SU-DHL-6 (cell line): Measurements from ENCODE around the gene PPP1R3E.

Experiments used
- H2AFZ ChIP-seq: fragments of 200-600 bp; sonication (generic); 2 replicates; pipeline ENCODE4 v1.6.1; 2014; ENCODE audit warnings: low read depth, mild to moderate bottlenecking, moderate library complexity, mixed read lengths, antibody characterized with exemption, low read length; ENCODE audit not compliant: severe bottlenecking
- H3F3A ChIP-seq: fragments of 200-600 bp; shearing (Covaris generic); 2 replicates; pipeline ENCODE4 v1.6.0; 2016; ENCODE audit warnings: antibody characterized with exemption, mild to moderate bottlenecking; ENCODE audit not compliant: insufficient read depth
- H3K27ac ChIP-seq: fragments of 200-600 bp; sonication (generic); 2 replicates; pipeline ENCODE4 v1.5.1; 2016; ENCODE audit warnings: low read depth, mild to moderate bottlenecking, low read length, moderate library complexity, mixed read lengths
- H3K27me3 ChIP-seq: fragments of 200-600 bp; sonication (generic), shearing (Covaris generic); 2 replicates; pipeline ENCODE4 v1.6.0; 2014; ENCODE audit warnings: mild to moderate bottlenecking, low read length
- H3K36me3 ChIP-seq: fragments of 200-600 bp; sonication (generic); 2 replicates; pipeline ENCODE4 v1.6.1; 2014; ENCODE audit warnings: mild to moderate bottlenecking, low read length, mixed read lengths
- H3K4me2 ChIP-seq: fragments of 300-600, 200-600 bp; shearing (Covaris generic), sonication (generic); 2 replicates; pipeline ENCODE4 v1.6.0; 2014; ENCODE audit warnings: low read length, low read depth, mild to moderate bottlenecking; ENCODE audit not compliant: poor library complexity, severe bottlenecking
- H3K4me3 ChIP-seq: fragments of 200-600 bp; sonication (generic); 2 replicates; pipeline ENCODE4 v1.5.1; 2014; ENCODE audit warnings: antibody characterized with exemption, low read length, mild to moderate bottlenecking, mixed read lengths; ENCODE audit not compliant: insufficient read depth, poor library complexity, severe bottlenecking
- H3K79me2 ChIP-seq: fragments of 200-600 bp; sonication (generic); 2 replicates; pipeline ENCODE4 v1.6.1; 2014; ENCODE audit warnings: mild to moderate bottlenecking, low read length, moderate library complexity; ENCODE audit not compliant: insufficient read depth
- H3K9ac ChIP-seq: fragments of 200-600 bp; sonication (generic); 2 replicates; pipeline ENCODE4 v1.7.0; 2014; ENCODE audit warnings: mild to moderate bottlenecking, low read length
- H3K9me2 ChIP-seq: fragments of 200-600 bp; sonication (generic); replicated peaks from 2 replicates; pipeline ENCODE4 v1.6.1; 2014; ENCODE audit warnings: low read length; ENCODE audit not compliant: insufficient read depth
- H3K9me3 ChIP-seq: fragments of 200-600 bp; sonication (generic); 2 replicates; pipeline ENCODE4 v1.6.1; 2014; ENCODE audit warnings: low read length, mixed read lengths; ENCODE audit not compliant: insufficient read depth
- H4K20me1 ChIP-seq: fragments of 200-600 bp; sonication (generic); 2 replicates; pipeline ENCODE4 v1.6.1; 2014; ENCODE audit warnings: low read depth, mild to moderate bottlenecking, antibody characterized with exemption, low read length, moderate library complexity, mixed read lengths
- CTCF ChIP-seq: fragments of 200-600 bp; sonication (generic); IDR thresholded peaks from one replicate; pipeline ENCODE4 v1.5.1; 2017; ENCODE audit warnings: antibody characterized with exemption, mild to moderate bottlenecking, low read length, moderate library complexity; ENCODE audit not compliant: insufficient read depth, poor library complexity, severe bottlenecking
- EZH2phosphoT487 ChIP-seq: fragments of 200-600 bp; sonication (generic), shearing (Covaris generic); conservative IDR thresholded peaks from 2 replicates; pipeline ENCODE4 v1.6.1; 2018; ENCODE audit warnings: mild to moderate bottlenecking, antibody characterized with exemption, low read length, moderate library complexity, mixed read lengths

Gene PPP1R3E

GRCh38 chr14:23302290-23303225 is at the start of gene PPP1R3E:
TSS of gene PPP1R3E (minus strand) at chr14:23302859. CDS start at chr14:23302576, 283 bp downstream.
- no peaks in the 10 kb centered on the region for H3K9me2 ChIP-seq
- peaks cover 5% of the 10 kb centered on the region; the same call in 1 of the 2 replicates for H3K36me3 ChIP-seq
- peaks cover 5% of the 10 kb centered on the region; the same call in 1 of the 2 replicates for H3K79me2 ChIP-seq
- no peaks in the 10 kb centered on the region for H3K9me3 ChIP-seq
- H3K4me3 ChIP-seq: peak within 1 kb of the TSS; percentile 69
- peak within 1 kb of the TSS; percentile 74 for H3K4me2 ChIP-seq
- H3K9ac ChIP-seq: peak within 1 kb of the TSS; percentile 73
- peak within 1 kb of the TSS; percentile 59 for H3K27ac ChIP-seq
- H3K27me3 ChIP-seq: no peaks in the 10 kb centered on the region
- peak within 1 kb of the TSS; percentile 79 for H2AFZ ChIP-seq
- TF ChIP-seq EZH2phosphoT487 (no peak), CTCF (no peak)
- 0 out of 2 replicates have a peak, but pooled peaks cover 5% of the 10 kb centered on the region for H3F3A ChIP-seq
- H4K20me1 ChIP-seq: no peaks in the 10 kb centered on the region

GRCh38 chr14:23351681-23352505 is 49.2 kb upstream of the PPP1R3E start:
- H3K9me3 ChIP-seq: no peaks in the 10 kb centered on the region
- H3K79me2 ChIP-seq: no peaks in the 10 kb centered on the region
- no peak overlapping the region for H3K9ac ChIP-seq
- H3K4me2 ChIP-seq: no peak overlapping the region
- H4K20me1 ChIP-seq: no peaks in the 10 kb centered on the region
- H3K27ac ChIP-seq: no peak overlapping the region
- no peak for TF ChIP-seq EZH2phosphoT487
- TF ChIP-seq CTCF: no peak
- no peaks in the 10 kb centered on the region for H3K36me3 ChIP-seq
- H2AFZ ChIP-seq: no peak overlapping the region
- H3K27me3 ChIP-seq: no peaks in the 10 kb centered on the region
- H3K4me3 ChIP-seq: no peak overlapping the region
- H3F3A ChIP-seq: no peaks in the 10 kb centered on the region
- no peaks in the 10 kb centered on the region for H3K9me2 ChIP-seq

GRCh38 chr14:23349156-23349845 is 46.6 kb upstream of the PPP1R3E start:
- H3K27ac ChIP-seq: no peak overlapping the region
- no peak overlapping the region for H3K4me2 ChIP-seq
- H3K9ac ChIP-seq: no peak overlapping the region
- H4K20me1 ChIP-seq: no peaks in the 10 kb centered on the region
- no peaks in the 10 kb centered on the region for H3K9me3 ChIP-seq
- no peak overlapping the region for H2AFZ ChIP-seq
- no peak overlapping the region for H3K4me3 ChIP-seq
- no peaks in the 10 kb centered on the region for H3K79me2 ChIP-seq
- TF ChIP-seq CTCF: no peak
- no peak for TF ChIP-seq EZH2phosphoT487
- no peaks in the 10 kb centered on the region for H3K27me3 ChIP-seq
- no peaks in the 10 kb centered on the region for H3K9me2 ChIP-seq
- H3F3A ChIP-seq: no peaks in the 10 kb centered on the region
- no peaks in the 10 kb centered on the region for H3K36me3 ChIP-seq
